OCI-LY1 (cell line): Measurements from ENCODE around the gene ASPRV1.

ENCODE experiments used
- H2AFZ ChIP-seq: fragments of 200-600 bp; sonication (generic), shearing (Covaris generic); 2 replicates; pipeline ENCODE4 v1.6.0; 2014; ENCODE audit warnings: antibody characterized with exemption, mild to moderate bottlenecking, low read length
- H3F3A ChIP-seq: fragments of 200-600 bp; sonication (generic), shearing (Covaris generic); 2 replicates; pipeline ENCODE4 v1.6.0; 2014; ENCODE audit warnings: mild to moderate bottlenecking, antibody characterized with exemption, low read length, moderate library complexity; ENCODE audit not compliant: insufficient read depth
- H3K27ac ChIP-seq: fragments of 200-600 bp; sonication (generic); 2 replicates; pipeline ENCODE4 v1.5.1; 2014; ENCODE audit warnings: low read length, mixed run types, mild to moderate bottlenecking, low read depth; ENCODE audit not compliant: poor library complexity, severe bottlenecking
- H3K27me3 ChIP-seq: fragments of 200-600 bp; sonication (generic); 2 replicates; pipeline ENCODE4 v1.6.0; 2014; ENCODE audit warnings: antibody characterized with exemption, mild to moderate bottlenecking, low read length, moderate library complexity; ENCODE audit not compliant: insufficient read depth
- H3K36me3 ChIP-seq: fragments of 200-600 bp; sonication (generic); 2 replicates; pipeline ENCODE4 v1.6.1; 2014; ENCODE audit warnings: mild to moderate bottlenecking, antibody characterized with exemption, low read length, moderate library complexity, mixed read lengths; ENCODE audit not compliant: insufficient read depth
- H3K4me1 ChIP-seq: fragments of 200-600 bp; sonication (generic); 2 replicates; pipeline ENCODE4 v1.5.1; 2014; ENCODE audit warnings: mild to moderate bottlenecking, low read length, moderate library complexity; ENCODE audit not compliant: insufficient read depth, severe bottlenecking
- H3K4me2 ChIP-seq: fragments of 200-600 bp; sonication (generic), shearing (Covaris generic); 2 replicates; pipeline ENCODE4 v1.6.1; 2014; ENCODE audit warnings: low read length
- H3K4me3 ChIP-seq: fragments of 200-600 bp; sonication (generic); 2 replicates; pipeline ENCODE4 v1.5.1; 2014; ENCODE audit warnings: low read length, low read depth, mild to moderate bottlenecking, mixed read lengths; ENCODE audit not compliant: poor library complexity, severe bottlenecking
- H3K79me2 ChIP-seq: fragments of 200-600 bp; shearing (Covaris generic); 2 replicates; pipeline ENCODE4 v1.6.1; 2016; ENCODE audit warnings: mixed run types, low read length, mixed read lengths; ENCODE audit not compliant: insufficient read depth
- H3K9ac ChIP-seq: fragments of 200-600 bp; sonication (generic), shearing (Covaris generic); 2 replicates; pipeline ENCODE4 v1.6.1; 2014; ENCODE audit warnings: mild to moderate bottlenecking, low read length, mixed read lengths
- H3K9me2 ChIP-seq: fragments of 200-600 bp; sonication (generic), shearing (Covaris generic); 2 replicates; pipeline ENCODE4 v1.6.1; 2014; ENCODE audit warnings: low read depth, mild to moderate bottlenecking, low read length, mixed read lengths
- H3K9me3 ChIP-seq: fragments of 200-600 bp; shearing (Covaris generic); 2 replicates; pipeline ENCODE4 v1.6.1; 2014; ENCODE audit warnings: low read length, mixed read lengths
- H4K20me1 ChIP-seq: fragments of 200-600 bp; sonication (generic), shearing (Covaris generic); 2 replicates; pipeline ENCODE4 v1.6.0; 2016; ENCODE audit warnings: mild to moderate bottlenecking, low read length; ENCODE audit not compliant: insufficient read depth
- CTCF ChIP-seq: fragments of 200-600 bp; sonication (generic), shearing (Covaris generic); IDR thresholded peaks from 2 replicates; pipeline ENCODE4 v1.5.1; 2017; ENCODE audit warnings: mild to moderate bottlenecking, antibody characterized with exemption, low read length, moderate library complexity, mixed read lengths
- EZH2 ChIP-seq: fragments of 200-600 bp; sonication (generic), shearing (Covaris generic); IDR thresholded peaks from 2 replicates; pipeline ENCODE4 v1.8.0; 2017; ENCODE audit warnings: borderline replicate concordance, mixed run types, mild to moderate bottlenecking, antibody characterized with exemption, low read length, moderate library complexity, mixed read lengths

The ASPRV1 gene

GRCh38 chr2:69940691-69941090, 20.7 kb downstream of the ASPRV1 start:
- H3K9me3 ChIP-seq = no peaks in the 10 kb centered on the region
- no peak overlapping the region for H3K4me2 ChIP-seq
- H3K27me3 ChIP-seq = no peaks in the 10 kb centered on the region
- H3K36me3 ChIP-seq = peaks cover 68% of the 10 kb centered on the region; the same call in 1 of the 2 replicates
- no peak overlapping the region for H3K9ac ChIP-seq
- no peak overlapping the region for H3K27ac ChIP-seq
- no peak overlapping the region for H3K4me3 ChIP-seq
- H3K79me2 ChIP-seq = no peaks in the 10 kb centered on the region
- H3K9me2 ChIP-seq = no peaks in the 10 kb centered on the region
- no peaks in the 10 kb centered on the region for H4K20me1 ChIP-seq
- H3F3A ChIP-seq = no peaks in the 10 kb centered on the region
- TF ChIP-seq EZH2 (no peak), CTCF (no peak)
- H3K4me1 ChIP-seq = no peaks in the 10 kb centered on the region
- no peak overlapping the region for H2AFZ ChIP-seq

- H3K9me2 ChIP-seq = no peaks in the 10 kb centered on the region
- H3K4me1 ChIP-seq = no peaks in the 10 kb centered on the region
- H4K20me1 ChIP-seq = no peaks in the 10 kb centered on the region
- TF ChIP-seq CTCF = no peak
- no peak for TF ChIP-seq EZH2
- no peaks in the 10 kb centered on the region for H3K27me3 ChIP-seq
- H3K36me3 ChIP-seq = peaks cover 78% of the 10 kb centered on the region; the same call in 1 of the 2 replicates
- H3K79me2 ChIP-seq = no peaks in the 10 kb centered on the region
- no peak overlapping the region for H3K4me3 ChIP-seq
- no peaks in the 10 kb centered on the region for H3K9me3 ChIP-seq
- H3K27ac ChIP-seq = no peak overlapping the region
- no peak overlapping the region for H3K9ac ChIP-seq
- no peak overlapping the region for H2AFZ ChIP-seq
- H3K4me2 ChIP-seq = no peak overlapping the region
- H3F3A ChIP-seq = no peaks in the 10 kb centered on the region
Observed at GRCh38 chr2:69939722-69940121, 21.7 kb downstream of the ASPRV1 start.

GRCh38 chr2:69937968-69938367, 23.5 kb downstream of the ASPRV1 start:
- Histone ChIP-seq H3K36me3 (peaks cover 78% of the 10 kb centered on the region; the same call in 1 of the 2 replicates), H3K4me2 (no peak overlapping the region), H3K4me3 (no peak overlapping the region), H3K9me3 (no peaks in the 10 kb centered on the region), H3F3A (no peaks in the 10 kb centered on the region), H3K27me3 (no peaks in the 10 kb centered on the region), H3K4me1 (no peaks in the 10 kb centered on the region), H4K20me1 (no peaks in the 10 kb centered on the region), H3K79me2 (no peaks in the 10 kb centered on the region), H3K27ac (no peak overlapping the region), H3K9ac (no peak overlapping the region), H3K9me2 (no peaks in the 10 kb centered on the region), H2AFZ (no peak overlapping the region)
- TF ChIP-seq CTCF (no peak), EZH2 (no peak)
